Neural cell (in vitro differentiated cells): ENCODE results near the gene PLCB1.

Experiments used
- EP300 ChIP-seq: fragments of 450-650 bp; conservative IDR thresholded peaks from 2 replicates; pipeline ENCODE4 v1.6.1; 2014; ENCODE audit warnings: antibody characterized with exemption, mild to moderate bottlenecking, moderate library complexity; ENCODE audit not compliant: poor library complexity, severe bottlenecking
- EZH2 ChIP-seq: fragments of 200-600, 300-800 bp; shearing (Covaris generic), sonication (generic); IDR thresholded peaks from 2 replicates; pipeline ENCODE4 v1.6.1; 2014; ENCODE audit warnings: antibody characterized with exemption, low read length, borderline replicate concordance, mild to moderate bottlenecking; ENCODE audit not compliant: insufficient read depth, poor library complexity, severe bottlenecking
- MXI1 ChIP-seq: fragments of 450-650 bp; conservative IDR thresholded peaks from 2 replicates; pipeline ENCODE4 v1.6.1; 2014; ENCODE audit warnings: antibody characterized with exemption, mild to moderate bottlenecking; ENCODE audit not compliant: poor library complexity, severe bottlenecking
- POLR2AphosphoS5 ChIP-seq: IDR thresholded peaks from 2 replicates; pipeline ENCODE4 v1.6.1; 2012
- REST ChIP-seq: IDR thresholded peaks from 2 replicates; pipeline ENCODE4 v1.6.1; 2012; ENCODE audit warnings: borderline replicate concordance
- SMC3 ChIP-seq: fragments of 450-650 bp; conservative IDR thresholded peaks from 2 replicates; pipeline ENCODE4 v1.6.1; 2014; ENCODE audit warnings: antibody characterized with exemption, mild to moderate bottlenecking, moderate library complexity; ENCODE audit not compliant: poor library complexity
- TAF1 ChIP-seq: IDR thresholded peaks from 2 replicates; pipeline ENCODE4 v1.6.1; 2012; ENCODE audit warnings: low read depth
- TF ChIP-seq, protein P1 (sequence below): fragments of 450-650 bp; IDR thresholded peaks from 2 replicates; pipeline ENCODE4 v1.5.1; 2014; ENCODE audit warnings: antibody characterized with exemption, mild to moderate bottlenecking, moderate library complexity; ENCODE audit not compliant: poor library complexity, severe bottlenecking

- TF ChIP-seq, protein P1, sequence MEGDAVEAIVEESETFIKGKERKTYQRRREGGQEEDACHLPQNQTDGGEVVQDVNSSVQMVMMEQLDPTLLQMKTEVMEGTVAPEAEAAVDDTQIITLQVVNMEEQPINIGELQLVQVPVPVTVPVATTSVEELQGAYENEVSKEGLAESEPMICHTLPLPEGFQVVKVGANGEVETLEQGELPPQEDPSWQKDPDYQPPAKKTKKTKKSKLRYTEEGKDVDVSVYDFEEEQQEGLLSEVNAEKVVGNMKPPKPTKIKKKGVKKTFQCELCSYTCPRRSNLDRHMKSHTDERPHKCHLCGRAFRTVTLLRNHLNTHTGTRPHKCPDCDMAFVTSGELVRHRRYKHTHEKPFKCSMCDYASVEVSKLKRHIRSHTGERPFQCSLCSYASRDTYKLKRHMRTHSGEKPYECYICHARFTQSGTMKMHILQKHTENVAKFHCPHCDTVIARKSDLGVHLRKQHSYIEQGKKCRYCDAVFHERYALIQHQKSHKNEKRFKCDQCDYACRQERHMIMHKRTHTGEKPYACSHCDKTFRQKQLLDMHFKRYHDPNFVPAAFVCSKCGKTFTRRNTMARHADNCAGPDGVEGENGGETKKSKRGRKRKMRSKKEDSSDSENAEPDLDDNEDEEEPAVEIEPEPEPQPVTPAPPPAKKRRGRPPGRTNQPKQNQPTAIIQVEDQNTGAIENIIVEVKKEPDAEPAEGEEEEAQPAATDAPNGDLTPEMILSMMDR: no peak
- no peak for TF ChIP-seq POLR2AphosphoS5
- no peak for TF ChIP-seq REST
- TF ChIP-seq EZH2: no peak
- TF ChIP-seq EP300: no peak
- TF ChIP-seq SMC3: no peak
- TF ChIP-seq MXI1: no peak
- no peak for TF ChIP-seq TAF1
These were observed 234.3 kb downstream of the PLCB1 start for GRCh38 chr20:8366303-8366923.
